A549 (cell line): Measurements from ENCODE around the gene GGNBP2. TPM values are rescaled to one million over a fixed set of nuclear protein-coding genes. Genes with fewer than 3 reads are reported as not detected.

Experiments
- ATAC-seq, 2 experiments: fragments of 200-7000 bp in 1 of 2; fragments of >200 bp in 1 of 2; cut with Nextera tagmentation in 1 of 2; cut with Tn5 transposase in 1 of 2; 3 replicates each; pipeline versions ENCODE4 v1.8.0 to v1.9.1; 2018 to 2020; ENCODE audit warnings: mild to moderate bottlenecking in 1 of 2, moderate library complexity in 1 of 2
- CTCF ChIA-PET: fragments of 300-600 bp; sonication (Branson Sonifier 250); formaldehyde crosslinking; extraction: SDS; loops from one replicate; lab custom pipeline; 2021; ENCODE audit warnings: antibody characterized with exemption, inconsistent platforms; lab: Yijun Ruan, JAX
- POLR2A ChIA-PET: fragments of 350-600 bp; formaldehyde crosslinking; extraction: SDS; loops from one replicate; lab custom pipeline; 2021; ENCODE audit warnings: antibody characterized with exemption, inconsistent platforms; lab: Yijun Ruan, JAX
- DNase-seq, 2 experiments: peaks; one replicate each; pipeline versions ENCODE4 v3.0.0 to v3.0.0-alpha.2; 2011 to 2016; ENCODE audit warnings: low read depth in 1 of 2, low spot score in 1 of 2
- FAIRE-seq: peaks from 2 replicates; lab custom pipeline; 2011; peaks lifted over from hg19 to GRCh38; lab: Jason Lieb, UNC
- H3K27ac ChIP-seq, 2 experiments: fragments of >200 bp; sonication (Bioruptor Twin); formaldehyde crosslinking; 3 replicates each; pipeline ENCODE4 v1.5.1; 2016 to 2017
- H3K4me1 ChIP-seq: fragments of >200 bp; sonication (Bioruptor Twin); formaldehyde crosslinking; 3 replicates; pipeline ENCODE4 v1.6.1; 2016
- H3K4me2 ChIP-seq: fragments of >200 bp; sonication (Bioruptor Twin); formaldehyde crosslinking; 3 replicates; pipeline ENCODE4 v1.6.1; 2016
- H3K4me3 ChIP-seq: fragments of >200 bp; sonication (Bioruptor Twin); formaldehyde crosslinking; 3 replicates; pipeline ENCODE4 v1.5.1; 2016
- H3K9me3 ChIP-seq: fragments of >200 bp; sonication (Bioruptor Twin); formaldehyde crosslinking; 3 replicates; pipeline ENCODE4 v1.6.1; 2016
- ATOH8 ChIP-seq: fragments of 250-450 bp; sonication (Bioruptor Pico); IDR thresholded peaks from 2 replicates; pipeline ENCODE4 v1.5.0; 2020; ENCODE audit warnings: low read depth, mild to moderate bottlenecking, moderate library complexity
- BHLHE40 ChIP-seq: IDR thresholded peaks from 2 replicates; pipeline ENCODE4 v1.6.1; 2012; ENCODE audit warnings: low read depth, low read length, inconsistent platforms
- CBX8 ChIP-seq: fragments of 200-600 bp; sonication (generic); IDR thresholded peaks from 2 replicates; pipeline ENCODE4 v1.6.1; 2016
- CEBPB ChIP-seq, 2 experiments: fragments of >200 bp in 1 of 2; sonication (Bioruptor Twin) in 1 of 2; formaldehyde crosslinking in 1 of 2; IDR thresholded peaks; 2 replicates each; pipeline ENCODE4 v1.6.1; 2012 to 2016
- CHD2 ChIP-seq: fragments of 150-350 bp; IDR thresholded peaks from 2 replicates; pipeline ENCODE4 v1.6.1; 2014; ENCODE audit warnings: low read length; ENCODE audit not compliant: partially characterized antibody
- CHD4 ChIP-seq: fragments of 200-600 bp; sonication (generic); IDR thresholded peaks from 2 replicates; pipeline ENCODE4 v1.6.1; 2016; ENCODE audit warnings: antibody characterized with exemption, mild to moderate bottlenecking, borderline replicate concordance
- ELK1 ChIP-seq: fragments of 150-350 bp; IDR thresholded peaks from 2 replicates; pipeline ENCODE4 v1.6.1; 2014; ENCODE audit warnings: low read depth, mild to moderate bottlenecking, low read length
- ESRRA ChIP-seq: fragments of 150-350 bp; IDR thresholded peaks from 2 replicates; pipeline ENCODE4 v1.6.1; 2014; ENCODE audit warnings: mild to moderate bottlenecking, low read length, borderline replicate concordance
- HDAC2 ChIP-seq: fragments of 200-600 bp; sonication (generic); IDR thresholded peaks from 2 replicates; pipeline ENCODE4 v1.6.1; 2016
- HES2 ChIP-seq: fragments of >200 bp; sonication (Bioruptor Twin); formaldehyde crosslinking; IDR thresholded peaks from 2 replicates; pipeline ENCODE4 v1.6.1; 2016
- HEYL ChIP-seq: fragments of 250-450 bp; sonication (Bioruptor Pico); IDR thresholded peaks from 2 replicates; pipeline ENCODE4 v1.8.0; 2021; ENCODE audit warnings: mild to moderate bottlenecking, moderate library complexity
- HOXA7 ChIP-seq: fragments of 250-450 bp; sonication (Bioruptor Pico); IDR thresholded peaks from 2 replicates; pipeline ENCODE4 v1.5.0; 2020; ENCODE audit warnings: mild to moderate bottlenecking, moderate library complexity
- HOXB13 ChIP-seq: fragments of 250-450 bp; sonication (Bioruptor Pico); IDR thresholded peaks from 2 replicates; pipeline ENCODE4 v1.5.0; 2020; ENCODE audit warnings: low read depth, mild to moderate bottlenecking, moderate library complexity
- KDM5A ChIP-seq: fragments of 200-600 bp; sonication (generic); IDR thresholded peaks from 2 replicates; pipeline ENCODE4 v1.6.1; 2016; ENCODE audit warnings: antibody characterized with exemption, mild to moderate bottlenecking
- MAX ChIP-seq: IDR thresholded peaks from 2 replicates; pipeline ENCODE4 v1.6.1; 2012
- MYC ChIP-seq: IDR thresholded peaks from 2 replicates; pipeline ENCODE4 v1.6.1; 2012; ENCODE audit warnings: mild to moderate bottlenecking, inconsistent platforms, low read length, improper control_type of control experiment, borderline replicate concordance
- NPAS2 ChIP-seq: fragments of 250-450 bp; sonication (Bioruptor Pico); IDR thresholded peaks from 2 replicates; pipeline ENCODE4 v1.8.0; 2022; ENCODE audit warnings: mild to moderate bottlenecking, moderate library complexity, borderline replicate concordance
- PBX3 ChIP-seq: IDR thresholded peaks from 2 replicates; pipeline ENCODE4 v1.6.1; 2012
- RAD21 ChIP-seq, 2 experiments: fragments of >200 bp in 1 of 2; sonication (Bioruptor Twin) in 1 of 2; formaldehyde crosslinking in 1 of 2; IDR thresholded peaks in 1 of 2; conservative IDR thresholded peaks in 1 of 2; 2 replicates in 1 of 2; 3 replicates in 1 of 2; pipeline ENCODE4 v1.6.1; 2012 to 2018; ENCODE audit warnings: inconsistent platforms in 1 of 2
- RNF2 ChIP-seq: fragments of 200-600 bp; sonication (generic); IDR thresholded peaks from 2 replicates; pipeline ENCODE4 v1.6.1; 2016; ENCODE audit warnings: low read depth, mild to moderate bottlenecking, antibody characterized with exemption, moderate library complexity, borderline replicate concordance
- TFCP2L1 ChIP-seq: fragments of 250-450 bp; sonication (Bioruptor Pico); IDR thresholded peaks from 2 replicates; pipeline ENCODE4 v1.5.0; 2021; ENCODE audit warnings: mild to moderate bottlenecking
- TP53 ChIP-seq: fragments of 250-450 bp; sonication (Bioruptor Pico); IDR thresholded peaks from 2 replicates; pipeline ENCODE4 v1.5.0; 2021; ENCODE audit warnings: mild to moderate bottlenecking, moderate library complexity
- ZFP36 ChIP-seq: fragments of 450-650 bp; IDR thresholded peaks from 2 replicates; pipeline ENCODE4 v1.6.1; 2014; ENCODE audit warnings: borderline replicate concordance; ENCODE audit not compliant: partially characterized antibody
- WGBS: methylation state at CpG from one replicate; pipeline ENCODE4 v1.1.6; 2017; ENCODE audit errors: missing lambda C conversion rate; 5-methylcytosine and 5-hydroxymethylcytosine counted together
- polyA plus RNA-seq, 4 experiments: library from polyadenylated mRNA; depleted of rRNA in 3 of 4; stranded (reverse); fragments of >200 nt; fragmentation: RNase III in 1 of 4; extraction: RNeasy Plus Mini Kit Qiagen cat#74134 plus additional on column Dnase treatment in 1 of 4; gene quantifications; 2 replicates in 3 of 4; 3 replicates in 1 of 4; pipeline ENCODE4 v1.2.3, GENCODE V29; 2011 to 2017

The GGNBP2 gene
- polyA plus RNA-seq, 2 of the 4 experiments (the other 2 are of a cell fraction), result 83.7 to 144 TPM

DNA sequence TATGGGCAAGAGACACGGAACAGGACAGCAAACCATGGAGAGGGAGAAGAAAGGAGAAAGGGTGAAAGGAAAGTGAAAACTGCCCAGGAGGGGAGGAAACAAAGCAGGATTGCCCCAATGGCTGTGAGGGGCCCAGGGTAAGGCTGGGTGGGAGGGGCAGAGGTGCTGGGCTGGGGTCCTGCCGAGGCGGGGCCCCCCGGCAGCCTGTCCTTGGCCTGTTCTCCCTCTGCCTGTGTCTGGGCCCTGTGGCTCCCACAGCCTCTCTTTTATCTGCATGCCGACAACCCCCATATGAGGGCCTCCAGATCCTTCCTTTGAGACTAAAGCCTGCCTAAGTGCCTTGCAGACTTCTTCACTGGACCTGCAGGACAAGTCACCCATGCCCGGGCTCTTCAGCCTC lies 42.8 kb upstream of the GGNBP2 start:
- Histone ChIP-seq H3K4me2 (no peak overlapping the region), H3K4me3 (no peak overlapping the region), H3K9me3 (no peaks in the 10 kb centered on the region), H3K27ac (no peak overlapping the region), H3K4me1 (no peaks in the 10 kb centered on the region; the same call in 2 of the 3 replicates)
- ChIA-PET CTCF (no interaction called here), POLR2A (interaction anchor here (0.9 kb wide), 1 partner anchor 23 kb away, joined by 3 read pairs; no protein-coding TSS in a partner anchor)
- no peak for ATAC-seq
- no peak for FAIRE-seq
- DNase-seq, result no peak
- WGBS, result 92% methylated on average over 6 of the region's 6 CpGs
- no peak for TF ChIP-seq HEYL (CRISPR knock-in tag)
- TF ChIP-seq CBX8, result no peak
- no peak for TF ChIP-seq ELK1
- TF ChIP-seq TP53 (CRISPR knock-in tag), result no peak
- no peak for TF ChIP-seq HOXB13 (CRISPR knock-in tag)
- no peak for TF ChIP-seq HOXA7
- TF ChIP-seq RAD21 (conservative IDR thresholded peaks at IDR 0.05 in 1 of 2, IDR thresholded peaks at IDR 0.05 in 1 of 2), result no peak
- TF ChIP-seq CHD4, result no peak

- CTCF ChIA-PET, result interaction anchor here (0.8 to 3.3 kb wide), 3 partner anchors 11 to 31 kb away, joined by 3 to 16 read pairs (median 4); partner anchors contain the start of genes MYO19 and PIGW
- H3K4me1 ChIP-seq, result no peaks in the 10 kb centered on the region; the same call in 2 of the 3 replicates
- TF ChIP-seq ZFP36 (no peak), HES2 (no peak), CHD2 (no peak), ESRRA (no peak), NPAS2 (no peak), MAX (no peak), RNF2 (no peak)
- TF ChIP-seq, all 56 proteins: peak for 0
- Histone ChIP-seq H3K9me3 (no peaks in the 10 kb centered on the region), H3K27ac (no peak overlapping the region), H3K4me2 (no peak overlapping the region), H3K4me3 (no peak overlapping the region)
- WGBS, result 93% methylated on average over 5 of the region's 7 CpGs
- POLR2A ChIA-PET, result interaction anchor here (1.0 kb wide), 1 partner anchor 31 kb away, joined by 3 read pairs; the partner anchor contains the start of gene MYO19
- ATAC-seq (0 out of 6 replicates have a peak, but pooled peaks of 1 of the 2 experiments have one; percentile 4), DNase-seq (no peak), FAIRE-seq (no peak)
Observed at GRCh38 chr17:36503456-36504155, 41.1 kb upstream of the GGNBP2 start.

DNA sequence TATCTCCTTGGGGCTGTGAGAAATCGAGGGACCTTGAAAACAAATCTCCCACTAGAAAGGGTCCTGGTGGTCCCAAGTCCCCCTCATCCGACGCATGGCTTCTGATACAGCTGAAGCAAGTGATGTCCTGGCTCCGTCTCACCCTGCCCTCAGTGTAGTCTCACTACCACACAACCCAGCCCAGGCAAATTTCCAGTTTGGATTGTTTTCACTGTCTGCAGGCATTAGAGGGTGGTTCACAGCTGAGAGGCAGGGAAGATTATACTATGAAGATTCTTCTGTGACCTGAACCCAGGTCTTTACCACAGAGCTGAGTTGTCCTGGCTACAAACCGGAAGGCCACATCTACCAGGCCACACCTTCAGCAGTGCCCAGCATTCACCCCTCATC lies 40.6 kb upstream of the GGNBP2 start:
- DNase-seq (no peak), ATAC-seq (no peak), FAIRE-seq (no peak)
- Histone ChIP-seq H3K27ac (no peak overlapping the region), H3K4me2 (no peak overlapping the region), H3K9me3 (no peaks in the 10 kb centered on the region), H3K4me1 (no peaks in the 10 kb centered on the region; the same call in 2 of the 3 replicates), H3K4me3 (no peak overlapping the region)
- ChIA-PET POLR2A (interaction anchor here (1.0 kb wide), 1 partner anchor 30 kb away, joined by 3 read pairs; the partner anchor contains the start of gene MYO19), CTCF (interaction anchor here (1.7 to 3.3 kb wide), 2 partner anchors 11 kb away, joined by 4 to 16 read pairs; no protein-coding TSS in a partner anchor)
- TF ChIP-seq NPAS2 (no peak), HDAC2 (no peak), KDM5A (no peak), ATOH8 (CRISPR knock-in tag) (no peak), CEBPB (IDR thresholded peaks at IDR 0.05) (no peak), TFCP2L1 (no peak), HES2 (no peak), BHLHE40 (no peak), PBX3 (no peak), MYC (no peak)
- 98% methylated on average over 5 of the region's 5 CpGs for WGBS
